GM18907 (cell line): ENCODE results near the gene HSD11B1.
A peak's percentile ranks its signal among the peaks of the same experiment; 100 is the strongest.

Experiments
- ATAC-seq: cut with Tn5 transposase; IDR thresholded peaks from one replicate; pipeline ENCODE4 v1.9.1; 2021; ENCODE audit warnings: mild to moderate bottlenecking, moderate library complexity; ENCODE audit not compliant: unreplicated experiment

Gene HSD11B1

GRCh38 chr1:209751627-209752231, 47.1 kb downstream of the HSD11B1 start:
- peak; percentile 55 for ATAC-seq

DNA sequence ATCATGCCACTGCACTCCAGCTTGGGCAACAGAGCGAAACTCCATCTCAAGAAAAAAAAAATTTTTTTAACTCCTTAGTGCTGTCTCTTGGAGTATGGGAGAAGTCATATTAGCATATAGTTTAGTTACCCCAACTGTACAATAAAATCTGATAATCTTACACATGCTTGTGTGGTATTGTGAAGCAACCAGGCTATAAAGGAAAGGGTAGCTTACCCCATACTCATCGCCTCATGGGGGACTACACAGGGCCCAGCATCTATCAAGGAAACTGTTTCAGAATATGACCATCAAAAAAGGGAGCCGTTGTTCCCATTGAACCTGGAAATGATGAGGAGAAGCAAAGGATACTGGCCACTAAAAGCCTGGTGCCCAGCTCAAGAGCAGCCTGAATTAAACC, 48.2 kb downstream of the HSD11B1 start:
- ATAC-seq: no peak

GRCh38 chr1:209755256-209755655, 50.6 kb downstream of the HSD11B1 start:
- ATAC-seq: no peak

DNA sequence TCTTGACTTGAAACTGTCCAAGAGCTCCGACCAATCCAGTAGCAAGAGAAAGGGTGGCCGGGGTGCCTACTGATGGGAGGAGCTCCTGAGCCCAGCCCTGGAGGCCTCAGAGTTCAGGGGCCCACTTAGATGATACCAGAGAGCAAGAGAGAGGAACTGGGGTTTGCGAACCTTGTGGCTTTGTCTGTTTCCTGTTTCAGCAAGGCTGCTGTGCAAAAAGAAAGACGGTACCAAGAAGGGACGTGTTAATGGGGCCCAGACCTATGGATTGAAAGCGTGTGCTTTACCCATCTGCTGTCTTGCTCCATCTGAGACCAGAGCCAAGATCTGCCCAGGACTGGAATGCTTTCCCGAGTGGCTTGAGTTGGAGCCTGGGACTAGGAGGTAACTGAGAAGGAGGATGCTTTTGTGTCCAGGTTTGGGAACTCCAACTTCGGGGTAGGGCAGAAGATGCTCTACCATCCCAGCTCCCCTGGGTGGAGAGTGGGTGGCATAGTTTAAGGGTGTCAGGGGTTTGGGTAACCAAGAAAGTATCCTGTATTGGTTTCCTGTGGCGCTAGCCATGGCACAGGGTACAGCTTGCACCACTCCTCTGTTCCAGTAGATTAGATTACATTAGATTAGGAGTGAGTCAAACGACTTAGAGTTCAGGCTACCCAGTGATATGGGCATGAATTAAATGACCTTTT, 51.4 kb downstream of the HSD11B1 start, which contains the start of gene TRAF3IP3:
Gene TRAF3IP3, plus strand, starts transcription at position 128 of the 689 bp plus-strand sequence. CDS start 3,987 bp downstream, outside the sequence.
- ATAC-seq: peak; percentile 84

DNA sequence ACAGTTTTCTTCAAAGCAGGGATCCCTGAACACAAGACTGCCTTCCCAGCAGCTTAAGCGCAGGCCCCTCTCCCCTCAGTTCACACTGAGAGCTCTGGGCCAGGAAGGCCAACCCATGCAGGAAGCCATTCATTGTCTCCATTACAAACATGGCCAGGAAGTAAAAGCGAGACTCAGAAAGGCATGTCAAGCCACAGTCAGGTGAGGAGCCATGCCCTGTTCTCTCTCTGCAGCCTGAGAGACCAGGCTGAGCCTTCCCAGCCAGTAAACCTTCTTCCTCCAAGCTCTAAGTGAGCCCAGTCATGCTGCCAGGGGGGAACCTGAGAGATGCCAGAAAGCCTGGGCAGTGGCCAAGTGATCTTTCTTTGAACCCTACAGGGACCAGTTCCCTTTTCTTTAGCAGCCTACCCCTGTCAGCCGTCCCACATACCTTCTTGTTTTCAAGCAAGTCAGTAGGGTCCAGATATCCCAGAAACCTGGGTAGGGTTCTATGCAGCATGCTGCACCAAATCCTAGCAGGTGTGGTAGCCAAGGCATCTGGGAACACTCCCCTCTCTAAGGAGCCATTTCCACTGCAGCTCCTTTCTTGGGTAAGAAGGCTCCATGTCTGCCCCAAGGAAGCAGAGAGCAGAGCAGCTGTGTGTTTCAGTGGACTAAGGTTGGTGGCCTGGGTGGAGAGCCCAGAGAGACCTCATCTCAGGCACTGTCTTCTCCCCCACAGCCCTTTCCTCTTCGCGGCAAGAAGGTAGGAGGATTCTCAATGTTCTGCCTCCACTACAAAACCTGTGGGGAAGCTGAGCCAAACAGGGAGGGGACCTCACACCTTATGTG, 52.2 kb downstream of the HSD11B1 start:
- ATAC-seq: peak; percentile 38

DNA sequence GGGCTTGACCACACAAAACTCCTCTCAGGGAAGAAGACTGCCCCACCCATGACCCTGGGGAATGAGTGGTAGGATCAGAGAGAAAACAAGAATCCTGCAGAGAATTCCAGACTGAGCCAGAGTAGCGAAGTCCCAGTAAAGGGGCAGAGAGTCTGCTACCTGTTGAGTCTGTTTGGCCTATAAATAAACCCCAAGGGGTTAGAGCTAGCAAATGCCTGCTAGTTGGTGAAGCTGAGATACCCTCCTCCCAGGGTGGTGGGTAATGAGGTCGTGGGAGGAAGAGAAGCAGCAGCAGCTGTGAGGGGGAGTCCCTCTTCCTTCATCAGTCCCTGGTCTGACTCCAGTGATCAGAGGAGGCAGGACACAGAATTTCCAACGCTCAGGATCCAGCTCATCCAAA, 53.8 kb downstream of the HSD11B1 start:
- no peak for ATAC-seq

GRCh38 chr1:209759829-209760359, 55.2 kb downstream of the HSD11B1 start:
- no peak for ATAC-seq

- ATAC-seq: no peak
Measured at GRCh38 chr1:209761011-209761635, 56.5 kb downstream of the HSD11B1 start.

- ATAC-seq: no peak
Measured at GRCh38 chr1:209766051-209766450, 61.4 kb downstream of the HSD11B1 start.

DNA sequence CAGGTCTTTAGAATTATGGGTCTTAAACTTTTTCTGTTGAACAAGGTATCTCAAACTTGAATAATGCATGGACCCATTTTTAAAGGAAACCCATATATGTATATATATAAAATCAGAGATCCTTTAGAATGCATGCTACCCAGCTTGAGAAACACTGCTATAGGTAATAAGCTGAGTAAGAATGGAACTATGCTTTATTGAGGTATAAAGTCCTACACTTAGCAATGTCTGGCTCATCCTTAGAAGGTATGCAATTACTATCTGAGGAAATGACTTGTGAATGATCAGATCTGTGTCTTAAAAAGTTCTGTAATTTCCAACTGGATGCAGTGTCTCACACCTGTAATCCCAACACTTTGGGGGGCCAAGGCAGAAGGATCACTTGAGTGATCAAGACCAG, 62.5 kb downstream of the HSD11B1 start:
- no peak for ATAC-seq

DNA sequence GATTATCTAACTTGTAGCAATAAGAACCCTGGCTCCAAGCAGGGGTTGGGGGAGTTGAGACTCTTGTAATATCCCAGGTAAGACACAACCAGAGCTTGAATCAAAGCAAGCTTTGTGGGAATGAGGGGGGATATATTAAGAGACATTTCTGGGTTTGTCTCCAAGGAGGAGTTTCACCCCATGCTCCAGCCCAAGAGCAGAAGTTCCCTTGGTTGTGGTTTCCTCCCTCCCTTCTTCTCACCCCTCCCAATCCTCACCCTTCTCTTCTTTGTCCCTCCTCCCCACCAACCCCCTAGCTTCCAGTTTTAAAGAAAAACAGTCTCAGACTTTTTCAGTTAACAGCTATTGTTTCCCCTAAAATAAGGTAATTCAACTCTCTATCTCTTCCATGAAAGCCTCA, 63.1 kb downstream of the HSD11B1 start:
- no peak for ATAC-seq

- ATAC-seq: peak; percentile 90
Measured at GRCh38 chr1:209768354-209768774, 63.7 kb downstream of the HSD11B1 start.

DNA sequence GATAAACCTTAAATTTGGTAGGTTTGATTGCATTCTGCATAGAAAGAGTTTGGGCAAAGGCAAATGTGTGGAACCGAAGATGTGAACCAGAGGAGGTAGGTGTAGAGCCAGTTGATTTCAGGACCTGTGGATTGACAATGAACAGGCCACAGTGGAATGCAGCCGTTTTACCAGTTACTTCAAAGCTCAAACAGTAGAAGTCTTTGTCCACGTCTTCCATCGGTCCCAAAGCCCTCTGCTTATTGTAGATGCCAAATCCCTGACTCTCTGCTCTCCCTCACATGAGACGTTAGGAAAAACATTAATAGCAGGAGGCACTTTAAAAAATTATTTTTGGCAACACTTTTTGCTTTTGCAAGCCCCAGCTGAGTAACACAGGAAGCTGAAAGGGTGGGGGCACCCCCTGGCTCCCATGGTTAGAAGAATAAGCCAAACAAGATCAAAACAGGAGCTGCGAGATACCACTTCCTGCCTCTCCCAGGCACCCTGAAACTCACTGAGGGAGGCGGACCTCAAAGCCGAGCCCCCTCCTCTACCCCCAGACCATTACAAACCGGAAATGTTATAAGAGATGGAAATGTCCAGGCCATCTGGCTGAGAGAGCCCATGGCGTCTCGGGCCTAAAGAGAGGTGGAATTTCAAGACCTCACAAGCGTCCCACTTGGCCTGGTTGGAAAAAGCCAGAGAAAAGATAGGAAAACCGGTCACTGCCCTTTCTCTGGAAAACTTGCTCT, 64.7 kb downstream of the HSD11B1 start:
- ATAC-seq: peak; percentile 85

DNA sequence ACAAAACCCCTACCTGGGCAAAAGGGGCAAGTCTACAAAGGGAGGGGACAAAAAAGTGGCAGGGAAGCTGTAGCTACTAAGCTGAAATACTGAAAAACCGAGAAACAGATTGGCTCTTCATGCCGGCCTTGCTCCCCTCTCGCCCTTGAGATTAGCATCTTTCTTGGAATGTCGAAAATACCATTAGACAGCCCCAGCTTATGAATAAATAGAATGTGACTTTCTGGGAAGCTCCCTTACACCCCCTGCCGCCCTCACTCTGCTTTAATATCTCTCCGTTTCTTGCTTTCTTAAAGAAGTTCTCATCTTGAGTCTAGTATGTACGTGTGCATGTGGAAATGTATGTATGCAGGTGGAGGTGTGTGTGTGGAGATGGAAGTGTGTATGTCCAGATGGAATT, 65.3 kb downstream of the HSD11B1 start:
- ATAC-seq: no peak

GRCh38 chr1:209770636-209771415, 66.2 kb downstream of the HSD11B1 start:
- ATAC-seq: no peak

DNA sequence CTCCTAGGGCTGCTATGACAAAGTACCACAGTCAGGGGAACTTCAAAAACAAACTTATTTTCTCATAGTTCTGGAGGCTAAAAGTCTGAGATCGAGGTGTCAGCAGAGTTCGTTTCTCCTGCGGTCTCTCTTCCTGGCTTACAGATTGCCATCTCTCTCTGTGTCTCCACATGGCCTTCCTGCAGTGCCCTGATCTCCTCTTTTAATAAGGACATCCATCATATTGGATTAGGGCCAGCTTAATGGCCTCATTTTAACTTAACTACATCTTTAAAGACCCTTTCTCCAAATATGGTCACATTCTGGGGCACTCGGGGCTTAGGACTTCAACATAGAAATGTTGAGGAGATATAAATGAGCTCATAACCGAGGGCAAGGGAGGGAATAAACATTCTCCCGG, 67.5 kb downstream of the HSD11B1 start:
- no peak for ATAC-seq

DNA sequence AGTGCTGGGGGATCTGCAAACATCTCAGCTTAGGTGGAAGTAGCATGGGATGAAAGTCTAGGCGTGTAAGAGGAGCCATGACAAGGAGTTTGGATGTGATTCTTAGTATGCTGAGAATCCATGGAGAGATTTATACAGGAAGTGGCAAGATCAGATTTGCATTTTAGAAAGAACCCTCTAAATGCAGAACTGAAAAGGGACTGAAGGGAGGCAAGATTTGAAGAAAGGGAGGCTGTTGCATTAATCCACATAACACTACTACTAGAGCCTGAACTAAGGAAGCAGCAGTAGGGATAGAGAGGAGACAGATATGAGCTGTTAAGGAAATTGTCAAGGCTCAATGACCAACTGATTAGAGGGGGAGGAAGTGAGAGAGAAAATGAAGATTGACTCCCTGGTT, 69.9 kb downstream of the HSD11B1 start:
- peak; percentile 66 for ATAC-seq

- ATAC-seq: no peak
Measured at GRCh38 chr1:209775678-209776077, 71.0 kb downstream of the HSD11B1 start.

DNA sequence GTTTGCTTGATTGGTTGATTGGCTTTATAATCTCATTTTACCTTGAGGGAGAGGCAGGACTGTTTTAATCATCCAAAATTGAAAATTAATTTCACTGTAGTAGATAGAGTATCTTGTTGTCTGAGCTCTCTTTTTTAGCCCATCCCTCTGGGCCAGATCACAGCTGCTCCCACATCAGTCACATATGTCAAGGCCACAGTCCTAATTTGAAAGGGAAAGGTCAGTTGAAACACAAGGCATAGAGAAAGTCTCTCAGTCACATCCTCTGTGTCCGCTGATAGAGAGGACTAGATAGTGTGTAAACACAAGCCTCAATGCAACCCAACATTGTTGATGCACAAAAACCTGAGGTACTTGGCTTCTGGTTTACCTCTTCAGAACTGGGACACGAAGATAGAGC, 72.9 kb downstream of the HSD11B1 start:
- ATAC-seq: no peak

- ATAC-seq: no peak
Measured at GRCh38 chr1:209778102-209778501, 73.5 kb downstream of the HSD11B1 start.
